Panc1 (cell line): ENCODE results near the gene ANXA3.

ENCODE experiments used
- POLR2AphosphoS5 ChIP-seq: IDR thresholded peaks from 2 replicates; pipeline ENCODE4 v1.6.1; 2012; ENCODE audit warnings: mild to moderate bottlenecking, low read depth, low read length, moderate library complexity
- REST ChIP-seq, 2 experiments: IDR thresholded peaks; 2 replicates each; pipeline ENCODE4 v1.6.1; 2011 to 2012; ENCODE audit warnings: low read depth in 2 of 2, control low read depth in 1 of 2, low read length in 1 of 2, mild to moderate bottlenecking in 1 of 2, moderate library complexity in 1 of 2; ENCODE audit not compliant: insufficient read depth in 1 of 2
- TCF7L2 ChIP-seq: IDR thresholded peaks from 2 replicates; pipeline ENCODE4 v1.6.1; 2011; ENCODE audit warnings: mild to moderate bottlenecking, low read depth, low read length, inconsistent platforms
- TF ChIP-seq, protein P1 (sequence below): fragments of 450-650 bp; IDR thresholded peaks from 2 replicates; pipeline ENCODE4 v1.5.1; 2017; ENCODE audit warnings: mild to moderate bottlenecking

- TF ChIP-seq POLR2AphosphoS5 (no peak), TCF7L2 (no peak), REST (IDR thresholded peaks at IDR 0.05; ENCODE audit: insufficient read depth in 1 of 2, low read depth in 2 of 2, low read length in 1 of 2) (no peak)
- TF ChIP-seq, protein P1, sequence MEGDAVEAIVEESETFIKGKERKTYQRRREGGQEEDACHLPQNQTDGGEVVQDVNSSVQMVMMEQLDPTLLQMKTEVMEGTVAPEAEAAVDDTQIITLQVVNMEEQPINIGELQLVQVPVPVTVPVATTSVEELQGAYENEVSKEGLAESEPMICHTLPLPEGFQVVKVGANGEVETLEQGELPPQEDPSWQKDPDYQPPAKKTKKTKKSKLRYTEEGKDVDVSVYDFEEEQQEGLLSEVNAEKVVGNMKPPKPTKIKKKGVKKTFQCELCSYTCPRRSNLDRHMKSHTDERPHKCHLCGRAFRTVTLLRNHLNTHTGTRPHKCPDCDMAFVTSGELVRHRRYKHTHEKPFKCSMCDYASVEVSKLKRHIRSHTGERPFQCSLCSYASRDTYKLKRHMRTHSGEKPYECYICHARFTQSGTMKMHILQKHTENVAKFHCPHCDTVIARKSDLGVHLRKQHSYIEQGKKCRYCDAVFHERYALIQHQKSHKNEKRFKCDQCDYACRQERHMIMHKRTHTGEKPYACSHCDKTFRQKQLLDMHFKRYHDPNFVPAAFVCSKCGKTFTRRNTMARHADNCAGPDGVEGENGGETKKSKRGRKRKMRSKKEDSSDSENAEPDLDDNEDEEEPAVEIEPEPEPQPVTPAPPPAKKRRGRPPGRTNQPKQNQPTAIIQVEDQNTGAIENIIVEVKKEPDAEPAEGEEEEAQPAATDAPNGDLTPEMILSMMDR: no peak
These were observed 51.8 kb downstream of the ANXA3 start for GRCh38 chr4:78603384-78603783.
